ENCODE data around the gene YIPF7. TPM values are rescaled to one million over a fixed set of nuclear protein-coding genes. Genes with fewer than 3 reads are reported as not detected.

Gene YIPF7
- 0.06 and 0.08 TPM in 2 replicates for polyA plus RNA-seq (2013)

DNA sequence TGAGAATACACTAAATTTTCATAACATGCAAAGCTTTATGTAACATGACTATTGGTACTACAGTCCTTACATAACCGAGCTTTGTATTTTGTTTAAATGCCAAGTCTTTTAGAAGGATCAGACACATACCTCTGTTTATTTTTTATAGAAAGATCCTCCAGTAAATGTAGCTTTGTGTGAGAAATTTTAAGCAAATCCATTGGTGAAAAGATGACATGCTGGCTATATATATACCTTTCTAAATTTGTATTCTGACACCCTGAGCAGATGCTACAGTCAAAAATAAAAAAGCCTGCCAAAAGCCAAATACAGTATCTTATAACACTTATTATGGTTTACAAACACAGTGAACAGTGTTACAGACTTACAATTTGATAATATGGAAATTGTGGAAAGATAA lies at the start of gene YIPF7:
YIPF7 (minus strand) TSS at position 201 of the 400 bp plus-strand sequence. CDS start 1,525 bp downstream, outside the sequence.
- Histone ChIP-seq H3K18ac (ENCODE audit: low read length) (no peak within 1 kb of the TSS), H3K9ac (ENCODE audit: low read length) (no peak within 1 kb of the TSS), H4K12ac (ENCODE audit: low read depth, low read length) (no peak within 1 kb of the TSS), H3K36me3 (ENCODE audit: control insufficient read depth in 1 of 2, insufficient read depth in 2 of 2, low read length in 2 of 2) (no peaks in the 10 kb centered on the region), H4K91ac (ENCODE audit: low read depth, low read length) (no peak within 1 kb of the TSS), H2BK5ac (ENCODE audit: low read depth, low read length, poor library complexity) (no peak within 1 kb of the TSS), H3K4ac (ENCODE audit: low read depth, low read length) (no peak within 1 kb of the TSS), H3K4me3 (ENCODE audit: low read depth, low read length) (no peak within 1 kb of the TSS), H3K79me1 (ENCODE audit: low read length) (no peaks in the 10 kb centered on the region), H3K4me1 (ENCODE audit: control insufficient read depth in 1 of 2, insufficient read depth in 2 of 2, low read length in 2 of 2) (no peaks in the 10 kb centered on the region), H3K27me3 (ENCODE audit: insufficient read depth, low read length) (no peaks in the 10 kb centered on the region), H3K23ac (ENCODE audit: low read length) (no peak within 1 kb of the TSS), H3K79me2 (ENCODE audit: control insufficient read depth, insufficient read depth, low read length, poor library complexity) (no peaks in the 10 kb centered on the region), H3K4me2 (ENCODE audit: low read length) (no peak within 1 kb of the TSS), H2AFZ (ENCODE audit: insufficient read depth, low read length, poor library complexity) (no peak within 1 kb of the TSS), H3K9me3 (ENCODE audit: insufficient read depth, low read depth, low read length) (no peaks in the 10 kb centered on the region), H2AK5ac (ENCODE audit: low read length) (no peak within 1 kb of the TSS), H2BK120ac (ENCODE audit: insufficient read depth, low read length, poor library complexity) (no peak within 1 kb of the TSS), H2BK12ac (ENCODE audit: low read length) (no peak within 1 kb of the TSS), H3K14ac (ENCODE audit: low read length) (no peak within 1 kb of the TSS), H3K27ac (ENCODE audit: low read depth, low read length) (no peak within 1 kb of the TSS), H4K8ac (ENCODE audit: low read depth, low read length) (no peak within 1 kb of the TSS)
- no CpG with 5 or more reads among the region's 1 CpG for WGBS (ENCODE audit: extremely low coverage, insufficient coverage, insufficient read length)
- no peak for DNase-seq

DNA sequence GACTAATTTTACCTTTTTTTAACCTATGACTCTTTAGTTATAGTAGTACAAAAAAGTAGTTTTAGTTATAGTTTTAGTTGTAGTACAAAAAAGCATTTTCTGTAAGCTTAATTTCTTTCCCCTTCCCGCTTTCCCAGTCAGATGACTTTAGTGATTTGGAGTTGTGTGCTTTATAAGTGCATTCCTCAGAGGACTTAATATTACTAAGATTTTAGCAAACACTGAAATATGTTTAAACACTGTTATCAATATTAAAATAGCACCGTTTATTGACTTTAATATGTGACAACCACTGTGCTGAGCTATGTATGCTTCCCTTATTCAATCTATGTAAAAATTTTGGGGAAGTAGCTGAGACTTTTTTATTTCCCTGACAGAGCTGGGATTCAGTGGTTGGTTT lies 49.6 kb upstream of the YIPF7 start:
- no peaks in the 10 kb centered on the region for H3K79me1 ChIP-seq (ENCODE audit: low read length)
- no peak for DNase-seq
- no peak overlapping the region for H2BK5ac ChIP-seq (ENCODE audit: low read depth, low read length, poor library complexity)
- H3K18ac ChIP-seq (ENCODE audit: low read length): no peak overlapping the region
- H3K9ac ChIP-seq (ENCODE audit: low read length): no peak overlapping the region
- H4K91ac ChIP-seq (ENCODE audit: low read depth, low read length): no peak overlapping the region
- no peak overlapping the region for H4K12ac ChIP-seq (ENCODE audit: low read depth, low read length)
- H2BK12ac ChIP-seq (ENCODE audit: low read length): no peak overlapping the region
- no peaks in the 10 kb centered on the region for H3K79me2 ChIP-seq (ENCODE audit: control insufficient read depth, insufficient read depth, low read length, poor library complexity)
- H4K8ac ChIP-seq (ENCODE audit: low read depth, low read length): no peak overlapping the region
- H3K4me3 ChIP-seq (ENCODE audit: low read depth, low read length): no peak overlapping the region
- no peak overlapping the region for H3K4me2 ChIP-seq (ENCODE audit: low read length)
- H2AFZ ChIP-seq (ENCODE audit: insufficient read depth, low read length, poor library complexity): no peak overlapping the region
- H2AK5ac ChIP-seq (ENCODE audit: low read length): no peak overlapping the region
- no peak overlapping the region for H3K23ac ChIP-seq (ENCODE audit: low read length)
- WGBS (ENCODE audit: extremely low coverage, insufficient coverage, insufficient read length): no CpG with 5 or more reads among the region's 2 CpGs
- H2BK120ac ChIP-seq (ENCODE audit: insufficient read depth, low read length, poor library complexity): no peak overlapping the region
- peaks cover 8 to 11% of the 10 kb centered on the region in 2 experiments for H3K36me3 ChIP-seq (ENCODE audit: control insufficient read depth in 1 of 2, insufficient read depth in 2 of 2, low read length in 2 of 2)
- no peaks in the 10 kb centered on the region for H3K27me3 ChIP-seq (ENCODE audit: insufficient read depth, low read length)
- H3K27ac ChIP-seq (ENCODE audit: low read depth, low read length): no peak overlapping the region
- no peak overlapping the region for H3K14ac ChIP-seq (ENCODE audit: low read length)
- no peak overlapping the region for H3K4ac ChIP-seq (ENCODE audit: low read depth, low read length)
- H3K9me3 ChIP-seq (ENCODE audit: insufficient read depth, low read depth, low read length): no peaks in the 10 kb centered on the region
- peaks cover 0 to 3% of the 10 kb centered on the region in 2 experiments for H3K4me1 ChIP-seq (ENCODE audit: control insufficient read depth in 1 of 2, insufficient read depth in 2 of 2, low read length in 2 of 2)

DNA sequence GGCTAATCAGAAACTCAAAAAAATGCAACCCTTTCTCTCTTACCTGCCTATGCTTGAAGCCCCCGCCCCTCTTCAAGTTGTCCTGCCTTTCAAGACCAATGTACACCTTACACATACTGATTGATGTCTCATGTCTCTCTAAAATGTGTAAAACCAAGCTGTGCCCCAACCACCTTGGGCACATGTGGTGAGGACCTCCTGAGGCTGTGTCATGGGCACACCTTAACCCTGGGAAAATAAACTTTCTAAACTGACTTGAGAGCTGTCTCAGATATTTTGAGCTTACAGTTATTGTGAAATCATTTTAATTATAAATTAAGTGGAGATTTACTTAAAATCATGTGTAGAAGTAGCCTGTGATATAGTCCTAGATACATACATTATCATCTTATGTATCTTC lies 49.0 kb upstream of the YIPF7 start:
- Histone ChIP-seq H3K27me3 (ENCODE audit: insufficient read depth, low read length) (no peaks in the 10 kb centered on the region), H3K23ac (ENCODE audit: low read length) (no peak overlapping the region), H2BK5ac (ENCODE audit: low read depth, low read length, poor library complexity) (no peak overlapping the region), H3K79me2 (ENCODE audit: control insufficient read depth, insufficient read depth, low read length, poor library complexity) (no peaks in the 10 kb centered on the region), H3K27ac (ENCODE audit: low read depth, low read length) (no peak overlapping the region), H2BK12ac (ENCODE audit: low read length) (no peak overlapping the region), H3K4me1 (ENCODE audit: control insufficient read depth in 1 of 2, insufficient read depth in 2 of 2, low read length in 2 of 2) (peaks cover 0 to 3% of the 10 kb centered on the region in 2 experiments), H3K14ac (ENCODE audit: low read length) (no peak overlapping the region), H4K8ac (ENCODE audit: low read depth, low read length) (no peak overlapping the region), H3K9me3 (ENCODE audit: insufficient read depth, low read depth, low read length) (no peaks in the 10 kb centered on the region), H4K91ac (ENCODE audit: low read depth, low read length) (no peak overlapping the region), H3K79me1 (ENCODE audit: low read length) (no peaks in the 10 kb centered on the region), H3K4me3 (ENCODE audit: low read depth, low read length) (no peak overlapping the region), H2AFZ (ENCODE audit: insufficient read depth, low read length, poor library complexity) (no peak overlapping the region), H3K4ac (ENCODE audit: low read depth, low read length) (no peak overlapping the region), H3K9ac (ENCODE audit: low read length) (no peak overlapping the region), H3K18ac (ENCODE audit: low read length) (no peak overlapping the region), H3K36me3 (ENCODE audit: control insufficient read depth in 1 of 2, insufficient read depth in 2 of 2, low read length in 2 of 2) (peaks cover 8 to 11% of the 10 kb centered on the region in 2 experiments), H2BK120ac (ENCODE audit: insufficient read depth, low read length, poor library complexity) (no peak overlapping the region), H4K12ac (ENCODE audit: low read depth, low read length) (no peak overlapping the region), H3K4me2 (ENCODE audit: low read length) (no peak overlapping the region), H2AK5ac (ENCODE audit: low read length) (no peak overlapping the region)
- no CpG with 5 or more reads among the region's 1 CpG for WGBS (ENCODE audit: extremely low coverage, insufficient coverage, insufficient read length)
- DNase-seq: no peak

- H3K36me3 ChIP-seq (ENCODE audit: control insufficient read depth in 1 of 2, insufficient read depth in 2 of 2, low read length in 2 of 2): peaks cover 0 to 8% of the 10 kb centered on the region in 2 experiments
- no peak overlapping the region for H3K18ac ChIP-seq (ENCODE audit: low read length)
- H4K12ac ChIP-seq (ENCODE audit: low read depth, low read length): no peak overlapping the region
- H2AK5ac ChIP-seq (ENCODE audit: low read length): no peak overlapping the region
- no peaks in the 10 kb centered on the region for H3K79me1 ChIP-seq (ENCODE audit: low read length)
- no peak for DNase-seq
- no peaks in the 10 kb centered on the region for H3K79me2 ChIP-seq (ENCODE audit: control insufficient read depth, insufficient read depth, low read length, poor library complexity)
- no peak overlapping the region for H3K4ac ChIP-seq (ENCODE audit: low read depth, low read length)
- no peak overlapping the region for H3K4me3 ChIP-seq (ENCODE audit: low read depth, low read length)
- no peaks in the 10 kb centered on the region for H3K9me3 ChIP-seq (ENCODE audit: insufficient read depth, low read depth, low read length)
- no peak overlapping the region for H2BK12ac ChIP-seq (ENCODE audit: low read length)
- no peak overlapping the region for H2BK5ac ChIP-seq (ENCODE audit: low read depth, low read length, poor library complexity)
- no peak overlapping the region for H3K27ac ChIP-seq (ENCODE audit: low read depth, low read length)
- no peak overlapping the region for H3K23ac ChIP-seq (ENCODE audit: low read length)
- H4K91ac ChIP-seq (ENCODE audit: low read depth, low read length): no peak overlapping the region
- no peak overlapping the region for H3K14ac ChIP-seq (ENCODE audit: low read length)
- H4K8ac ChIP-seq (ENCODE audit: low read depth, low read length): no peak overlapping the region
- H3K9ac ChIP-seq (ENCODE audit: low read length): no peak overlapping the region
- no peak overlapping the region for H2BK120ac ChIP-seq (ENCODE audit: insufficient read depth, low read length, poor library complexity)
- no CpG with 5 or more reads among the region's 1 CpG for WGBS (ENCODE audit: extremely low coverage, insufficient coverage, insufficient read length)
- no peaks in the 10 kb centered on the region for H3K4me1 ChIP-seq (ENCODE audit: control insufficient read depth in 1 of 2, insufficient read depth in 2 of 2, low read length in 2 of 2)
- no peaks in the 10 kb centered on the region for H3K27me3 ChIP-seq (ENCODE audit: insufficient read depth, low read length)
- H2AFZ ChIP-seq (ENCODE audit: insufficient read depth, low read length, poor library complexity): no peak overlapping the region
- no peak overlapping the region for H3K4me2 ChIP-seq (ENCODE audit: low read length)
Measured at GRCh38 chr4:44684648-44685047, 33.2 kb upstream of the YIPF7 start.

Data from trophoblast cell (in vitro differentiated cells and primary cell).